GM23338 (cell line): ENCODE measurements around the gene DOCK4. TPM values are rescaled to one million over a fixed set of nuclear protein-coding genes. Genes with fewer than 3 reads are reported as not detected.

ENCODE experiments used
- ATAC-seq: fragments of 200-7000 bp; cut with Tn5 transposase; 3 replicates; pipeline ENCODE4 v1.9.1; 2020
- DNase-seq: peaks from one replicate; pipeline ENCODE4 v3.0.0-alpha.2; 2015; ENCODE audit warnings: low spot score
- H2AFZ ChIP-seq: fragments of 200-600 bp; sonication (generic); 2 replicates; pipeline ENCODE4 v1.8.0; 2016; ENCODE audit warnings: antibody characterized with exemption, mild to moderate bottlenecking, moderate library complexity
- H3F3A ChIP-seq: fragments of 200-600 bp; sonication (generic); replicated peaks from 2 replicates; pipeline ENCODE4 v1.8.0; 2017; ENCODE audit warnings: antibody characterized with exemption, mixed run types, low read depth
- H3K27ac ChIP-seq: fragments of 200-600 bp; sonication (generic); 2 replicates; pipeline ENCODE4 v1.6.1; 2016; ENCODE audit warnings: low read depth
- H3K27me3 ChIP-seq: fragments of 200-600 bp; sonication (generic); 2 replicates; pipeline ENCODE4 v1.8.0; 2016; ENCODE audit warnings: mild to moderate bottlenecking, mixed run types, moderate library complexity; ENCODE audit not compliant: insufficient read depth
- H3K36me3 ChIP-seq: fragments of 200-600 bp; sonication (generic); 2 replicates; pipeline ENCODE4 v1.8.0; 2016; ENCODE audit warnings: mild to moderate bottlenecking; ENCODE audit not compliant: insufficient read depth
- H3K4me1 ChIP-seq: fragments of 200-600 bp; sonication (generic); 2 replicates; pipeline ENCODE4 v1.8.0; 2016; ENCODE audit warnings: mild to moderate bottlenecking, moderate library complexity; ENCODE audit not compliant: insufficient read depth
- H3K4me2 ChIP-seq: fragments of 200-600 bp; sonication (generic); 2 replicates; pipeline ENCODE4 v1.7.1; 2017; ENCODE audit warnings: mixed run types
- H3K4me3 ChIP-seq: fragments of 200-600 bp; sonication (generic); 2 replicates; pipeline ENCODE4 v1.6.1; 2016; ENCODE audit warnings: mixed run types
- H3K79me2 ChIP-seq: fragments of 200-600 bp; sonication (generic); replicated peaks from 2 replicates; pipeline ENCODE4 v1.8.0; 2017; ENCODE audit warnings: mild to moderate bottlenecking; ENCODE audit not compliant: insufficient read depth
- H3K9me2 ChIP-seq: fragments of 200-600 bp; sonication (generic); 2 replicates; pipeline ENCODE4 v1.8.0; 2017; ENCODE audit not compliant: insufficient read depth
- H4K20me1 ChIP-seq: fragments of 200-600 bp; sonication (generic); replicated peaks from 2 replicates; pipeline ENCODE4 v1.8.0; 2017; ENCODE audit warnings: mild to moderate bottlenecking; ENCODE audit not compliant: insufficient read depth
- H3K27ac Mint-ChIP-seq: 2 replicates; pipeline ENCODE4 v1.8.0; 2020; ENCODE audit warnings: inconsistent platforms, mild to moderate bottlenecking, moderate library complexity, mixed read lengths
- H3K27me3 Mint-ChIP-seq: 3 replicates; pipeline ENCODE4 v1.8.0; 2022; ENCODE audit warnings: low read depth, mild to moderate bottlenecking, moderate library complexity, mixed read lengths, inconsistent platforms; ENCODE audit not compliant: insufficient read depth, poor library complexity
- H3K36me3 Mint-ChIP-seq: 3 replicates; pipeline ENCODE4 v1.8.0; 2021; ENCODE audit warnings: low read depth, mild to moderate bottlenecking, inconsistent platforms, moderate library complexity, mixed read lengths
- H3K4me1 Mint-ChIP-seq: 3 replicates; pipeline ENCODE4 v1.8.0; 2020; ENCODE audit warnings: mild to moderate bottlenecking, inconsistent platforms, mixed read lengths
- H3K4me3 Mint-ChIP-seq: 3 replicates; pipeline ENCODE4 v1.8.0; 2021; ENCODE audit warnings: moderate library complexity, mild to moderate bottlenecking, inconsistent platforms, mixed read lengths
- H3K9me3 Mint-ChIP-seq: 3 replicates; pipeline ENCODE4 v1.8.0; 2020; ENCODE audit warnings: moderate library complexity, mild to moderate bottlenecking, inconsistent platforms, mixed read lengths
- EZH2phosphoT487 ChIP-seq: fragments of 200-600 bp; sonication (generic); IDR thresholded peaks from one replicate; pipeline ENCODE4 v1.8.1; 2018; ENCODE audit warnings: antibody characterized with exemption; ENCODE audit not compliant: unreplicated experiment
- JUNB ChIP-seq: IDR thresholded peaks from one replicate; pipeline ENCODE4 v1.6.1; 2016; ENCODE audit warnings: antibody characterized with exemption; ENCODE audit not compliant: unreplicated experiment
- NANOG ChIP-seq: IDR thresholded peaks from 2 replicates; pipeline ENCODE4 v1.6.1; 2016; ENCODE audit warnings: antibody characterized with exemption, borderline replicate concordance
- POLR2AphosphoS5 ChIP-seq: IDR thresholded peaks from 2 replicates; pipeline ENCODE4 v1.6.1; 2016; ENCODE audit warnings: antibody characterized with exemption, low read depth
- ZNF114 ChIP-seq: fragments of 250-450 bp; sonication (Bioruptor Pico); IDR thresholded peaks from 2 replicates; pipeline ENCODE4 v1.5.0; 2020; ENCODE audit warnings: mild to moderate bottlenecking, moderate library complexity
- ZNF331 ChIP-seq: fragments of 250-450 bp; sonication (Bioruptor Pico); IDR thresholded peaks from 2 replicates; pipeline ENCODE4 v1.5.0; 2020; ENCODE audit warnings: low read depth, mild to moderate bottlenecking, moderate library complexity
- polyA plus RNA-seq: library from polyadenylated mRNA; unstranded; fragments of >200 nt; fragmentation: Nextera tagmentation; extraction: Ambion mirVana; gene quantifications from 2 replicates; pipeline ENCODE4 v1.2.1, GENCODE V29; 2016
- total RNA-seq: library from RNA; depleted of rRNA; stranded (reverse); fragments of >200 nt; shearing (Covaris generic); gene quantifications from 2 replicates; pipeline ENCODE4 v1.2.3, GENCODE V29; 2014
- TF ChIP-seq, protein P1 (sequence below): IDR thresholded peaks from 2 replicates; pipeline ENCODE4 v1.6.1; 2016; ENCODE audit warnings: antibody characterized with exemption
- TF ChIP-seq, protein P2 (sequence below): fragments of 250-450 bp; sonication (Bioruptor Pico); IDR thresholded peaks from 2 replicates; pipeline ENCODE4 v1.5.0; 2020; ENCODE audit warnings: mild to moderate bottlenecking, moderate library complexity
- TF ChIP-seq, protein P3 (sequence below), 2 experiments: fragments of 200-600 bp in 1 of 2; sonication (generic) in 1 of 2; conservative IDR thresholded peaks; 2 replicates each; pipeline versions ENCODE4 v1.5.1 to v1.6.1; 2016 to 2017; ENCODE audit warnings: antibody characterized with exemption in 2 of 2, low read depth in 2 of 2, mild to moderate bottlenecking in 2 of 2, moderate library complexity in 1 of 2

Gene DOCK4
- total and polyA plus RNA-seq, 2 experiments from 2014 or later: 6.3 to 33.8 TPM

DNA sequence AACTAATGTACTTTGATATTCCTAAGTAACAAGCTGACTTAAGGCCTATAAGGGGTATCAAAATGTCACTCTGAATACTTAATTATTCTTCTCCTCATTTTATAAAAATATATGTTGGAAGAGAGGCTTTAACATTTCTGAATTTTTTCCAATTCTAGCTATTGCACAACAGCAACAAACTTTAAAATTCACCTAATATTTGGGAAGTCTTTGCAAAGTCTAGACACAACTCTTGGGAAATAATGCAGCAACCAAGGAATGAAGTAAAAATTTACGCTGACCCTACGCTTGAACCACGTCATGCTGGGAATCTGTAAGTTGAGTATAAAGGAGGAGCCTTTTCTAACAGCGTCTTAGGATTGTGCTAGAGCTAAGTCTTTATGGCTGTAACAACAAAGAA is 400.0 kb downstream of the DOCK4 start:
- Histone ChIP-seq H3K27me3 (no peaks in the 10 kb centered on the region), H4K20me1 (no peaks in the 10 kb centered on the region), H3F3A (no peaks in the 10 kb centered on the region), H3K36me3 (no peaks in the 10 kb centered on the region), H3K9me2 (0 out of 2 replicates have a peak, but pooled peaks cover 3% of the 10 kb centered on the region), H3K4me1 (no peaks in the 10 kb centered on the region), H3K4me3 (no peak overlapping the region), H2AFZ (no peak overlapping the region), H3K79me2 (no peaks in the 10 kb centered on the region), H3K27ac (no peak overlapping the region), H3K4me2 (no peak overlapping the region)
- Mint-ChIP-seq H3K4me1 (no peaks in the 10 kb centered on the region), H3K4me3 (no peak overlapping the region), H3K36me3 (peaks cover 28% of the 10 kb centered on the region), H3K27ac (no peak overlapping the region), H3K9me3 (peaks cover 6% of the 10 kb centered on the region), H3K27me3 (no peaks in the 10 kb centered on the region)
- DNase-seq: no peak
- no peak for ATAC-seq
- TF ChIP-seq, protein P1, sequence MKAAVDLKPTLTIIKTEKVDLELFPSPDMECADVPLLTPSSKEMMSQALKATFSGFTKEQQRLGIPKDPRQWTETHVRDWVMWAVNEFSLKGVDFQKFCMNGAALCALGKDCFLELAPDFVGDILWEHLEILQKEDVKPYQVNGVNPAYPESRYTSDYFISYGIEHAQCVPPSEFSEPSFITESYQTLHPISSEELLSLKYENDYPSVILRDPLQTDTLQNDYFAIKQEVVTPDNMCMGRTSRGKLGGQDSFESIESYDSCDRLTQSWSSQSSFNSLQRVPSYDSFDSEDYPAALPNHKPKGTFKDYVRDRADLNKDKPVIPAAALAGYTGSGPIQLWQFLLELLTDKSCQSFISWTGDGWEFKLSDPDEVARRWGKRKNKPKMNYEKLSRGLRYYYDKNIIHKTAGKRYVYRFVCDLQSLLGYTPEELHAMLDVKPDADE: no peak
- TF ChIP-seq NANOG (no peak), POLR2AphosphoS5 (no peak), ZNF331 (no peak), ZNF114 (no peak), JUNB (no peak), EZH2phosphoT487 (no peak)
- TF ChIP-seq, protein P2, sequence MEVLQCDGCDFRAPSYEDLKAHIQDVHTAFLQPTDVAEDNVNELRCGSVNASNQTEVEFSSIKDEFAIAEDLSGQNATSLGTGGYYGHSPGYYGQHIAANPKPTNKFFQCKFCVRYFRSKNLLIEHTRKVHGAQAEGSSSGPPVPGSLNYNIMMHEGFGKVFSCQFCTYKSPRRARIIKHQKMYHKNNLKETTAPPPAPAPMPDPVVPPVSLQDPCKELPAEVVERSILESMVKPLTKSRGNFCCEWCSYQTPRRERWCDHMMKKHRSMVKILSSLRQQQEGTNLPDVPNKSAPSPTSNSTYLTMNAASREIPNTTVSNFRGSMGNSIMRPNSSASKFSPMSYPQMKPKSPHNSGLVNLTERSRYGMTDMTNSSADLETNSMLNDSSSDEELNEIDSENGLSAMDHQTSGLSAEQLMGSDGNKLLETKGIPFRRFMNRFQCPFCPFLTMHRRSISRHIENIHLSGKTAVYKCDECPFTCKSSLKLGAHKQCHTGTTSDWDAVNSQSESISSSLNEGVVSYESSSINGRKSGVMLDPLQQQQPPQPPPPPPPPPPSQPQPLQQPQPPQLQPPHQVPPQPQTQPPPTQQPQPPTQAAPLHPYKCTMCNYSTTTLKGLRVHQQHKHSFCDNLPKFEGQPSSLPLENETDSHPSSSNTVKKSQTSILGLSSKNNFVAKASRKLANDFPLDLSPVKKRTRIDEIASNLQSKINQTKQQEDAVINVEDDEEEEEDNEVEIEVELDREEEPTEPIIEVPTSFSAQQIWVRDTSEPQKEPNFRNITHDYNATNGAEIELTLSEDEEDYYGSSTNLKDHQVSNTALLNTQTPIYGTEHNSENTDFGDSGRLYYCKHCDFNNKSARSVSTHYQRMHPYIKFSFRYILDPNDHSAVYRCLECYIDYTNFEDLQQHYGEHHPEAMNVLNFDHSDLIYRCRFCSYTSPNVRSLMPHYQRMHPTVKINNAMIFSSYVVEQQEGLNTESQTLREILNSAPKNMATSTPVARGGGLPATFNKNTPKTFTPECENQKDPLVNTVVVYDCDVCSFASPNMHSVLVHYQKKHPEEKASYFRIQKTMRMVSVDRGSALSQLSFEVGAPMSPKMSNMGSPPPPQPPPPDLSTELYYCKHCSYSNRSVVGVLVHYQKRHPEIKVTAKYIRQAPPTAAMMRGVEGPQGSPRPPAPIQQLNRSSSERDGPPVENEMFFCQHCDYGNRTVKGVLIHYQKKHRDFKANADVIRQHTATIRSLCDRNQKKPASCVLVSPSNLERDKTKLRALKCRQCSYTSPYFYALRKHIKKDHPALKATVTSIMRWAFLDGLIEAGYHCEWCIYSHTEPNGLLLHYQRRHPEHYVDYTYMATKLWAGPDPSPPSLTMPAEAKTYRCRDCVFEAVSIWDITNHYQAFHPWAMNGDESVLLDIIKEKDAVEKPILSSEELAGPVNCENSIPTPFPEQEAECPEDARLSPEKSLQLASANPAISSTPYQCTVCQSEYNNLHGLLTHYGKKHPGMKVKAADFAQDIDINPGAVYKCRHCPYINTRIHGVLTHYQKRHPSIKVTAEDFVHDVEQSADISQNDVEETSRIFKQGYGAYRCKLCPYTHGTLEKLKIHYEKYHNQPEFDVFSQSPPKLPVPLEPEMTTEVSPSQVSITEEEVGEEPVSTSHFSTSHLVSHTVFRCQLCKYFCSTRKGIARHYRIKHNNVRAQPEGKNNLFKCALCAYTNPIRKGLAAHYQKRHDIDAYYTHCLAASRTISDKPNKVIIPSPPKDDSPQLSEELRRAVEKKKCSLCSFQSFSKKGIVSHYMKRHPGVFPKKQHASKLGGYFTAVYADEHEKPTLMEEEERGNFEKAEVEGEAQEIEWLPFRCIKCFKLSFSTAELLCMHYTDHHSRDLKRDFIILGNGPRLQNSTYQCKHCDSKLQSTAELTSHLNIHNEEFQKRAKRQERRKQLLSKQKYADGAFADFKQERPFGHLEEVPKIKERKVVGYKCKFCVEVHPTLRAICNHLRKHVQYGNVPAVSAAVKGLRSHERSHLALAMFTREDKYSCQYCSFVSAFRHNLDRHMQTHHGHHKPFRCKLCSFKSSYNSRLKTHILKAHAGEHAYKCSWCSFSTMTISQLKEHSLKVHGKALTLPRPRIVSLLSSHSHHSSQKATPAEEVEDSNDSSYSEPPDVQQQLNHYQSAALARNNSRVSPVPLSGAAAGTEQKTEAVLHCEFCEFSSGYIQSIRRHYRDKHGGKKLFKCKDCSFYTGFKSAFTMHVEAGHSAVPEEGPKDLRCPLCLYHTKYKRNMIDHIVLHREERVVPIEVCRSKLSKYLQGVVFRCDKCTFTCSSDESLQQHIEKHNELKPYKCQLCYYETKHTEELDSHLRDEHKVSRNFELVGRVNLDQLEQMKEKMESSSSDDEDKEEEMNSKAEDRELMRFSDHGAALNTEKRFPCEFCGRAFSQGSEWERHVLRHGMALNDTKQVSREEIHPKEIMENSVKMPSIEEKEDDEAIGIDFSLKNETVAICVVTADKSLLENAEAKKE (CRISPR knock-in tag): no peak
- TF ChIP-seq, protein P3, sequence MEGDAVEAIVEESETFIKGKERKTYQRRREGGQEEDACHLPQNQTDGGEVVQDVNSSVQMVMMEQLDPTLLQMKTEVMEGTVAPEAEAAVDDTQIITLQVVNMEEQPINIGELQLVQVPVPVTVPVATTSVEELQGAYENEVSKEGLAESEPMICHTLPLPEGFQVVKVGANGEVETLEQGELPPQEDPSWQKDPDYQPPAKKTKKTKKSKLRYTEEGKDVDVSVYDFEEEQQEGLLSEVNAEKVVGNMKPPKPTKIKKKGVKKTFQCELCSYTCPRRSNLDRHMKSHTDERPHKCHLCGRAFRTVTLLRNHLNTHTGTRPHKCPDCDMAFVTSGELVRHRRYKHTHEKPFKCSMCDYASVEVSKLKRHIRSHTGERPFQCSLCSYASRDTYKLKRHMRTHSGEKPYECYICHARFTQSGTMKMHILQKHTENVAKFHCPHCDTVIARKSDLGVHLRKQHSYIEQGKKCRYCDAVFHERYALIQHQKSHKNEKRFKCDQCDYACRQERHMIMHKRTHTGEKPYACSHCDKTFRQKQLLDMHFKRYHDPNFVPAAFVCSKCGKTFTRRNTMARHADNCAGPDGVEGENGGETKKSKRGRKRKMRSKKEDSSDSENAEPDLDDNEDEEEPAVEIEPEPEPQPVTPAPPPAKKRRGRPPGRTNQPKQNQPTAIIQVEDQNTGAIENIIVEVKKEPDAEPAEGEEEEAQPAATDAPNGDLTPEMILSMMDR (conservative IDR thresholded peaks at IDR 0.05; ENCODE audit: low read depth in 2 of 2): no peak
